Neutrophil (primary cell): ENCODE data around the gene MLLT6.

Experiments used
- H3K27ac ChIP-seq: fragments of 200-600 bp; sonication (generic); 2 replicates; pipeline ENCODE4 v1.5.1; 2016; ENCODE audit warnings: mild to moderate bottlenecking, moderate library complexity
- H3K27me3 ChIP-seq: fragments of 200-600 bp; sonication (generic); 2 replicates; pipeline ENCODE4 v1.6.0; 2016; ENCODE audit warnings: mild to moderate bottlenecking
- H3K36me3 ChIP-seq: fragments of 200-600 bp; sonication (generic); 2 replicates; pipeline ENCODE4 v1.5.1; 2017
- H3K4me1 ChIP-seq, 2 experiments: fragments of 200-600 bp in 1 of 2; sonication (generic) in 1 of 2; 1 replicate in 1 of 2; 2 replicates in 1 of 2; pipeline versions ENCODE4 v1.5.1 to v1.6.1; 2013 to 2016; ENCODE audit warnings: low read depth in 1 of 2, low read length in 1 of 2, mild to moderate bottlenecking in 1 of 2, moderate library complexity in 1 of 2; ENCODE audit not compliant: control insufficient read depth in 1 of 2, insufficient read depth in 1 of 2
- H3K4me3 ChIP-seq, 2 experiments: fragments of 200-600 bp in 1 of 2; sonication (generic) in 1 of 2; 1 replicate in 1 of 2; 2 replicates in 1 of 2; pipeline ENCODE4 v1.5.1; 2013 to 2016; ENCODE audit warnings: low read depth in 1 of 2, low read length in 1 of 2, mild to moderate bottlenecking in 1 of 2, moderate library complexity in 1 of 2
- H3K9me3 ChIP-seq: fragments of 200-600 bp; sonication (generic); 2 replicates; pipeline ENCODE4 v1.5.1; 2016
- CTCF ChIP-seq: fragments of 200-600 bp; sonication (generic); IDR thresholded peaks from 2 replicates; pipeline ENCODE4 v1.5.1; 2016; ENCODE audit warnings: antibody characterized with exemption

The MLLT6 gene

GRCh38 chr17:38709104-38709820 is 4.2 kb downstream of the MLLT6 start:
- no peaks in the 10 kb centered on the region for H3K9me3 ChIP-seq
- no peak overlapping the region for H3K27ac ChIP-seq
- peaks cover 14% of the 10 kb centered on the region for H3K27me3 ChIP-seq
- peaks cover 52% of the 10 kb centered on the region for H3K36me3 ChIP-seq
- H3K4me3 ChIP-seq = no peak overlapping the region
- H3K4me1 ChIP-seq = peaks cover 16 to 24% of the 10 kb centered on the region in 2 experiments
- no peak for TF ChIP-seq CTCF

GRCh38 chr17:38709864-38710603 is 5.0 kb downstream of the MLLT6 start:
- no peak for TF ChIP-seq CTCF
- peaks cover 57% of the 10 kb centered on the region for H3K36me3 ChIP-seq
- no peaks in the 10 kb centered on the region for H3K9me3 ChIP-seq

GRCh38 chr17:38710604-38710962 is 5.5 kb downstream of the MLLT6 start:
- peaks cover 13% of the 10 kb centered on the region for H3K27me3 ChIP-seq
- H3K9me3 ChIP-seq = no peaks in the 10 kb centered on the region
- H3K4me1 ChIP-seq = peaks cover 12 to 19% of the 10 kb centered on the region in 2 experiments
- no peak overlapping the region for H3K4me3 ChIP-seq
- peaks cover 63% of the 10 kb centered on the region for H3K36me3 ChIP-seq
- TF ChIP-seq CTCF = no peak
- H3K27ac ChIP-seq = no peak overlapping the region

More at GRCh38 chr17:38709864-38710603, 5.0 kb downstream of the MLLT6 start:
- Histone ChIP-seq H3K4me1 (peaks cover 12 to 19% of the 10 kb centered on the region in 2 experiments), H3K27me3 (peaks cover 14% of the 10 kb centered on the region), H3K4me3 (no peak overlapping the region), H3K27ac (no peak overlapping the region)

- Histone ChIP-seq H3K27me3 (peaks cover 9% of the 10 kb centered on the region), H3K9me3 (no peaks in the 10 kb centered on the region), H3K27ac (no peak overlapping the region), H3K4me3 (no peak overlapping the region), H3K4me1 (peaks cover 9 to 15% of the 10 kb centered on the region in 2 experiments), H3K36me3 (peaks cover 67% of the 10 kb centered on the region)
- TF ChIP-seq CTCF = no peak
These were observed 5.9 kb downstream of the MLLT6 start for GRCh38 chr17:38710985-38711384.

GRCh38 chr17:38711792-38712571 is 6.9 kb downstream of the MLLT6 start:
- H3K4me1 ChIP-seq = peaks cover 0 to 5% of the 10 kb centered on the region in 2 experiments
- H3K27me3 ChIP-seq = no peaks in the 10 kb centered on the region
- H3K27ac ChIP-seq = no peak overlapping the region
- no peak for TF ChIP-seq CTCF
- peaks cover 77% of the 10 kb centered on the region for H3K36me3 ChIP-seq
- no peak overlapping the region for H3K4me3 ChIP-seq
- no peaks in the 10 kb centered on the region for H3K9me3 ChIP-seq
